Activated CD8-positive, alpha-beta memory T cell treated with anti-CD3 and anti-CD28 coated beads for 36 hours (primary cell): ENCODE measurements around the gene UNC5C. TPM values are rescaled to one million over a fixed set of nuclear protein-coding genes. Genes with fewer than 3 reads are reported as not detected.

ENCODE experiments used
- CTCF ChIA-PET: fragments of 350-600 bp; sonication (Branson Sonifier 250); formaldehyde crosslinking; loops from one replicate; lab custom pipeline; 2021; ENCODE audit warnings: antibody characterized with exemption; lab: Charles Lee
- POLR2A ChIA-PET: fragments of 350-600 bp; sonication (Branson Sonifier 250); formaldehyde crosslinking; loops from one replicate; lab custom pipeline; 2021; ENCODE audit warnings: antibody characterized with exemption; lab: Charles Lee
- total RNA-seq, 2 experiments: library from RNA; stranded (reverse); gene quantifications; one replicate each; pipeline ENCODE4 v1.2.3, GENCODE V29; 2021

UNC5C gene
- total RNA-seq, 2 experiments from 2014 or later: not detected

- POLR2A ChIA-PET: no interaction called here
- CTCF ChIA-PET: no interaction called here
These were observed 180.9 kb downstream of the UNC5C start for GRCh38 chr4:95367824-95368223.

- CTCF ChIA-PET: no interaction called here
These were observed 184.8 kb downstream of the UNC5C start for GRCh38 chr4:95363966-95364365.

GRCh38 chr4:95363559-95363925 lies 185.2 kb downstream of the UNC5C start:
- ChIA-PET POLR2A (no interaction called here), CTCF (no interaction called here)

More at GRCh38 chr4:95363966-95364365, 184.8 kb downstream of the UNC5C start:
- POLR2A ChIA-PET: no interaction called here

GRCh38 chr4:95362906-95363558 lies 185.7 kb downstream of the UNC5C start:
- ChIA-PET CTCF (no interaction called here), POLR2A (no interaction called here)

GRCh38 chr4:95362066-95362465 lies 186.7 kb downstream of the UNC5C start:
- ChIA-PET POLR2A (no interaction called here), CTCF (no interaction called here)

GRCh38 chr4:95361696-95361965 lies 187.1 kb downstream of the UNC5C start:
- ChIA-PET CTCF (no interaction called here), POLR2A (no interaction called here)

GRCh38 chr4:95360906-95361695 lies 187.7 kb downstream of the UNC5C start:
- POLR2A ChIA-PET: no interaction called here
- CTCF ChIA-PET: no interaction called here

GRCh38 chr4:95360256-95360903 lies 188.4 kb downstream of the UNC5C start:
- POLR2A ChIA-PET: interaction anchor here (0.6 kb wide), 1 partner anchor 1137 kb away, joined by 3 read pairs; no protein-coding TSS in a partner anchor
- CTCF ChIA-PET: no interaction called here

GRCh38 chr4:95358421-95358820 lies 190.4 kb downstream of the UNC5C start:
- CTCF ChIA-PET: no interaction called here

GRCh38 chr4:95355021-95355420 lies 193.8 kb downstream of the UNC5C start:
- ChIA-PET CTCF (no interaction called here), POLR2A (no interaction called here)

More at GRCh38 chr4:95358421-95358820, 190.4 kb downstream of the UNC5C start:
- POLR2A ChIA-PET: no interaction called here

- CTCF ChIA-PET: no interaction called here
These were observed 200.4 kb downstream of the UNC5C start for GRCh38 chr4:95348418-95348817.

GRCh38 chr4:95343235-95343634 lies 205.5 kb downstream of the UNC5C start:
- ChIA-PET CTCF (no interaction called here), POLR2A (no interaction called here)

More at GRCh38 chr4:95348418-95348817, 200.4 kb downstream of the UNC5C start:
- POLR2A ChIA-PET: no interaction called here

- CTCF ChIA-PET: no interaction called here
- POLR2A ChIA-PET: no interaction called here
These were observed 208.6 kb downstream of the UNC5C start for GRCh38 chr4:95340191-95340590.

- POLR2A ChIA-PET: no interaction called here
- CTCF ChIA-PET: no interaction called here
These were observed 223.1 kb downstream of the UNC5C start for GRCh38 chr4:95325665-95326064.

GRCh38 chr4:95319169-95319568 lies 229.6 kb downstream of the UNC5C start:
- CTCF ChIA-PET: no interaction called here

GRCh38 chr4:95318483-95318882 lies 230.3 kb downstream of the UNC5C start:
- CTCF ChIA-PET: no interaction called here

More at GRCh38 chr4:95319169-95319568, 229.6 kb downstream of the UNC5C start:
- POLR2A ChIA-PET: no interaction called here

GRCh38 chr4:95318044-95318443 lies 230.7 kb downstream of the UNC5C start:
- POLR2A ChIA-PET: no interaction called here
- CTCF ChIA-PET: no interaction called here

More at GRCh38 chr4:95318483-95318882, 230.3 kb downstream of the UNC5C start:
- POLR2A ChIA-PET: no interaction called here

GRCh38 chr4:95317085-95317793 lies 231.5 kb downstream of the UNC5C start:
- ChIA-PET CTCF (no interaction called here), POLR2A (no interaction called here)

- ChIA-PET POLR2A (no interaction called here), CTCF (no interaction called here)
These were observed 234.2 kb downstream of the UNC5C start for GRCh38 chr4:95314573-95314972.

GRCh38 chr4:95304898-95305297 lies 243.9 kb downstream of the UNC5C start:
- ChIA-PET POLR2A (no interaction called here), CTCF (no interaction called here)
